M059J (cell line): ENCODE results near the gene CHST8. TPM values are rescaled to one million over a fixed set of nuclear protein-coding genes. Genes with fewer than 3 reads are reported as not detected.
"Not testable (repeated sequence)": the region's sequence is repeated elsewhere in the genome, so short reads cannot be mapped to it uniquely, and the experiment has no call there.

Experiments used
- DNase-seq: peaks from one replicate; pipeline ENCODE4 v3.0.0-alpha.2; 2012; ENCODE audit warnings: low read depth
- total RNA-seq: library from RNA; depleted of rRNA; stranded (reverse); fragments of >200 nt; shearing (Covaris generic); gene quantifications from 2 replicates; pipeline ENCODE4 v1.2.3, GENCODE V29; 2014

CHST8 gene
- total RNA-seq, 1 experiment from 2014 or later, result not detected

DNA sequence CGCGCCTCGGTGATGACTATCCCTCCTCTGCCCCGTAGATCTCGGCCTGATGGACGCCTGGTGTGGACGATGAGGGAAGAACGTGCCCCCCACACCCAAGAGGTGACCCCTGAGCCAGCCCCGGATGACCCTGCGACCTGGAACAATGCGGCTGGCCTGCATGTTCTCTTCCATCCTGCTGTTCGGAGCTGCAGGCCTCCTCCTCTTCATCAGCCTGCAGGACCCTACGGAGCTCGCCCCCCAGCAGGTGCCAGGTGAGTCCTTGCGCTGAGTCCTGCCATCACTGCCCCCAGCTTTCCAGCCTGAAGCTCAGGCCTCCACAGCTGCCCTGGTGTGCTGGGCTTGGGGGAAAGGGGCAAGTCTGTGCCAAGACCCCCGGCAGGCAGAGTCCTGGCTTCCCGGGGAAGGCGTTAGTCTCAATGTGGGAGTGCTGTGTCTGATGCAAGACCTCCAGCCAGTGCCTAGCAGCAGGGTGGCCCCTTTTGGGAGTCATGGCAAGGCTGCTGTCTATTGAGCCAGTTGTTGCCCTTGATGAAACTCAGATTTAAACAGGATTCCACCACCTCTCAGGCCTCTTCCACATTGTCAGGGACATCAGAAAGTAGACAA lies 67.5 kb downstream of the CHST8 start:
- DNase-seq, result no peak

DNA sequence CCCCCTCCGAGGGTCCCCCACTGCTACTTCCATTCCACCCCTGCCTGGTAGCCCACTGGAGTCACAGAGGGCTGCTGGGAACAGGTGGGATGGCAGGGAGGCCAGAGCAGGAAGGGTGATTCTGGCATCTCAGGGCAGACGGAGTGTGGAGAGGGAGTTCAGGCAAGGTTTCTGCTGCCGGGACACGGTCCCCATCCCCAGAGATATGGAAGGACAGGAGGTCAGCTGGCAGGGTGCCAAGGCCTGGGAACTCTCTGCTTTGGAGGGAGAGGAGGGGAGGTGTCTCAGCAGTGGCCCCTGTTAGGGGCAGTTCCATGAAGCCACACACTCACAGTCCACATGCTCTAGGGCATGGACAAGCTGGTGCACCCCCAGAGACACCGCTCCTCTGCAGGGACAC lies 68.1 kb downstream of the CHST8 start:
- no peak for DNase-seq

DNA sequence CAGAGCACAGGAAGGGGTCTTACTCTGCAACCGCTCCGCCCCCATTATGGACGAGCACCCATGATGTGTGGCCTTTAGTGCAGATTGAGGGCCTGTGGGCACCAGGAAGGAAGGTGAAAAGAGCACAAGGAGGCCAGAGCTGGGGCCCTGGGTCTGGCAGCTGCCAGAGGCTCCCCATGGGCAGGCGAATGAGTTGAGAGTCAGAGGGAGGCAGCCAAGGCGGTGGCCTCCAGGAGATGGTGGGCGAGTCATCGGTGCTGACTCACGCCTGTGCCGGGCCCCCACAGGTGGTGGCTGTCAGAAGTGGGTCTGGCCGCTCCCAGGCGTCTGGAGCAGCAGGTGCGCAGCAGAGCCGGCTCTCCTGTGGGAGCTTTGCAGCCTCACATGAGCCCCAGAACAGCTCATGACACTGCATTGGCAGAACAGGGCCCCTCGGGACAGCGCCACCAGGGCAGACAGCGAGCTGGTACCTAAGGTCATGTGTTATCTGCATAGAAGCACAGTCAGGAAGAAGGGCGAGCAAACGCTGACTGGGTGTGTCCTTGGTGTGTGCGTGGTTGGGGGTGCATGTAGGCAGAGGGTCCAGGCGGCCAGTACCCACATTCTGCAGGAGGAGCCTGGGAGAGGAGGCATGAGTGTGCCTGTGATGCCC lies 68.8 kb downstream of the CHST8 start:
- DNase-seq, result no peak

DNA sequence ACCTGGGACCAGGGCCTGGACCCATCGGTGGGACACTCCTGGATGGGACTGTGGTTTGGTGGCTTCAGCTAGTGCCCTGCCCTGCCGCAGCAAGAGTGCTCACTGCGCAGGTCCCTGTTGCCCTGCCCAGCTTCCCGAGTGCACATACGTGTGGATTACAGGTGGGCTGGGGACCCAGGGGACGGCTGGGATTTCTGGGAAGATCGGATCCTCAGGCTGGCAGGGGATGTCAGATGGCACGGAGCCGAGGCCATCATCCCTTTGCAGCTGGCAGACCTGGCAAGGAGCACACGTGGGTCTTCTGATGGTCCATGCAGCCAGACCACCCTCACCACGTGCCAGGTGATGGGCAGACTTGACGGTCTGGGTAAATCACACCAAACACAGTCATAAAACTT lies 69.3 kb downstream of the CHST8 start:
- DNase-seq, result no peak

DNA sequence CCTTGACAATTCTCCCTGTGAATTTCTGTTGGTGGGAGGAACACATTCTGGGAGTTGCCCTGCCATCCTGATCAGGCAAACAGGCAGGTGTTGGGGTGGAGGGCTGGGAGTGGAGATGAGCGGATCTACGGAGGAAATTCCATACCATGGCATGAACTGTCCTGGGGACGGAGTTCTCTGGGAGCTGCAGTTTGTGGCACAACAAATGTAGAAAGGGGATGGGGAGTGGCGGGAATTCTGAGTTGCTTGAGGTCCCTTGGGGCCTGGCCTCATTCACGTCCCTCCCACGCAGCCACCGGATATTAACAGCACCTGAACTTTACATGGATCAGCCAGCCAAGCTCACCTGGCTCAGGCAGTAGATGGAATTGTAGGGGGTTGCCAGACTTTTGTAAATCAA lies 70.0 kb downstream of the CHST8 start:
- DNase-seq, result no peak

DNA sequence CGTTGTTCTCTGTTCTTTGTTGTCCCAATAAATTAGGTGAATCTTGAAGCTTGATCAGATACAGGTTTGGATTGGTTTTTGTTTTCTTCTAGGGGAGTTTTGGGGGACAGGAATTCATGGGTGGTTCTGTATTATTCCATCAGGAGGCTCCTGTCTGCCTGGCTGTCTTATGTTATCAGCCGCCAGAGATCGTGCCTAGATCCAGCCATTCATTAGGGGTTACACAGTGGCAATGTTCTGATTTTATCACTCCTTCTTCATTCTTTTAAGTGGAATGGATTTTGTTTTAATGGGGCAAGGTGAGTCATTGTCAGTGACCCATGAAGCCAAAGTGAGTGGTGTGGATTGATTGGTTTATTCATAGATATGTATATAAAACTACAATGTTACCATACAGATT lies 71.9 kb downstream of the CHST8 start:
- DNase-seq, result no peak

DNA sequence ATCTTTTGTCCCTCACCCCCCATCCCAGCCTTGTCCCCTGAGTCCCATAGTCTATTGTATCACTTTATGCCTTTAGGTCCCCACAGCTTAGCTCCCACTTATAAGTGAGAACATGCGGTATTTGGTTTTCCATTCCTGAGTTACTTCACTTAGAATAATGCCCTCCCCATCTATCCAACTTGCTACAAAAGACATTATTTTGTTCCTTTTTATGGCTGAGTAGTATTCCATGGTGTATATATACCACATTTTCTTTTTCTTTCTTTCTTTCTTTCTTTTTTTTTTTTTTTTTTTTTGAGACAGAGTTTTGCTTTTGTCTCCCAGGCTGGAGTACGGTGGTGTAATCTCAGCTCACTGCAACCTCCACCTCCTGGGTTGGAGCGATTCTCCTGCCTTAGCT lies 73.8 kb downstream of the CHST8 start:
- not testable (repeated sequence) for DNase-seq

DNA sequence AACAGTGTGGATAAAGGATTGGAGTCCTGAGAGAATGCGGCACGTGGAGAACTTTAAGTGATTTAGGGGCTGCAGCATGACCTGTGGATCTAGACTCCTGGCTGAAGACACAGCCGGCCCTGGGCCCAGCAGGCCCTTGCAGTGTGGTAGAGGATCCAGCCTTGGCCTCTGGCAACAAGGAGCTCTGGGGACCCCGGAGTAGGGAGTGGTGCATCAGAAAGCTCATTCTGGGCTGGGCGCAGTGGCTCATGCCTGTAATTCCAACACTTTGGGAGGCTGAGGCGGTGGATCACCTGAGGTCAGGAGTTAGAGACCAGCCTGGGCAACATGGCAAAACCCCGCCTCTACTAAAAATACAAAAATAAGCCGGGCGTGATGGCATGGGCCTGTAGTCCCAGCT lies 76.0 kb downstream of the CHST8 start:
- no peak for DNase-seq

DNA sequence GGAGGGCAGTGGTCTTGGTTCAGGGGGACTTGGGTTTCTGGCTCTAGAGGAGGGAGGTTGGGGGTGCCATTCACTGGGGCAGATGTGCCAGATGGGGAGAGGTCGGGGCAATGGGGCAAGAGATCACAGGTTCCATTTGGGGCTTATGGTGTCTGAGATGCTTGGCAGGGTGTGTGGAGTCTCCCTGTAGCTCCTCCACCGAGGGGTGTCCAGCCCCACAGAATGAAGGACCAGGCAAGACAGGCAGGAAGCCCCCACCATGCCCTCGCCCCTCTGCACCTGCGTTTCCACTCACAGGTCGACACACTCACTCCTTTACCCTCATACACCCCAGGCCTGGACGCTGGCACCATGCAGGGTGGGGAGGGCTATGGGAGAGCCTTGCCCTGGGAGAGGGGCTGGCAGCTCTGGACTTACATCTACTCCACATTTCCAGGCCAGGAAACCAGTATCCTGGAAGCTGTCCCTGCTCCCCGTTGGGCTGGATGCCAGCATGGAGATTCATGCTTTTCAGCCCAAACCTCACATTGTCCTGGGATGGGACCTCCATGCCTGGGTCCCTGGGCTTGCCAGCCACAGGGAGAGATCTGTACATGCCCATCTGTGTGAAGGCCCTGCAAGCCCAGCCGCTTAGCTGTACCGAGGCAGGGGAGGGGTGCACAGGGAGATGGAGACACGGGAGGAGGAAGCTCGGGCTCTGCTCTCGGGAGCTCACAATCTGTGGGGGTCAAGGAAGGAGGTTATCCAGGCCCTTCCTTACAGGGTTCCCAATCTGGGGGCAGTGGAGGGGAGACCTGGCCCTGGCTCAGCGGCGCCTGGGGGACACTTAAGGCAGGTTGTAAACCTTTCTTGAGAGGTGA lies 77.1 kb downstream of the CHST8 start:
- DNase-seq, result no peak

DNA sequence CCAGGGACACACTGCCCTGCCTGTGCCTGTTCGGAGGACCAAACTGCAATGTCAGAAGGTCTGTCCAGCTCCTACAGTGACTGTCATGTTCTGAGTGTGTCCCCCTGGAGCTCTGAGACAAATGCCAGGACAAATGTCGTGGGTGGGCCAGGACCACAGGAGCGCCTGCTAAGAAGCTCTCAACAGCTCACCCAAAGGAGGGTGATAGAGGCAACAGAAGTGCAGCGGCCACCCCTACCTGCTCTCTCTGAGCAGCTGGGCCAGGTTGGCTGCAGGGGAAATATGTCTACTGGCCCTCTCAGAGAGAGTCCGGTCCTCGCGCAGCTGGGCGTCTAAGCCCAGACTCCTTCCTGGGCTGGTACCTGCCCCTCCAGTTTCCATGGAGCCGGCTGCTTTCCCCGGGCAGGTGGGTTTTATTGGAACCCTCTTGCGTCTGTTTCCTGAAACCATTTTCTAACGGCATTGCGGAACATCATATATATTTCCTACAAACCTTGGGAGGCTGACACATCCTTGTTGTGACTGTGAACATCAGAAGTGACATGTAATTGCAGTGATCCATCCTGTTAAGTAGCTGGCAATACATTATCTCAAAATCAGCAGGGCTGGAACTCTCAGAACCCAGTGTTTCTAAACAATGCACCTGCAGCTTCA lies 78.1 kb downstream of the CHST8 start:
- no peak for DNase-seq

DNA sequence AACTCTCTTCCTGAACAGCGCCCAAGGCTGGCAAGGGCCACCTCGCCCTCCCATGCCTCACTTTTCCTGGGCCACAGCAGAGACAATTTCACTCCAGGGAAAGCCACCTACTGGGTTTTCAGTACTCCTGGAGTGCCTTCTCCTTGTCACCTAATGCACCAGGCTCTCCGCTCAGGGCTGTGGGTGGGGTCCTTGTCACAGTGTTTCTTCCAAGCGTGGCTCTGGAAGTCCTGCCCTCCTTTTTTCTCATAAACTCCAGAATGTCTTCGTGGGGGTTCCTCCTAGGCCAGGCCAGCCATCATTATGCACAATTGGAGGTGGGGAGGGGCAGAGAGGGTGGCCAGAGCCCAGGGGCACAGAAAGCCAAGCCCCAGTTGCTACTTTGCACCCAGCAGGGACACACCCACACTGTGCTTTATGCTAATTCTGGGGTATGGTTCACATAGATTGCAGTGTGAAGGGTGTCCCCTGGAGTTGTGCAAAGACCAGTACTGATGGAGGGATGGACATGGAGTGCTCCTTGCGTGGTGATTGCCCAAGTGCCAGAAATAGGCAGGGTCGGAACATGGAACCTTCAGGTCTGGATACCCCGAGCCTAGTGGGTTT lies 78.8 kb downstream of the CHST8 start:
- no peak for DNase-seq

DNA sequence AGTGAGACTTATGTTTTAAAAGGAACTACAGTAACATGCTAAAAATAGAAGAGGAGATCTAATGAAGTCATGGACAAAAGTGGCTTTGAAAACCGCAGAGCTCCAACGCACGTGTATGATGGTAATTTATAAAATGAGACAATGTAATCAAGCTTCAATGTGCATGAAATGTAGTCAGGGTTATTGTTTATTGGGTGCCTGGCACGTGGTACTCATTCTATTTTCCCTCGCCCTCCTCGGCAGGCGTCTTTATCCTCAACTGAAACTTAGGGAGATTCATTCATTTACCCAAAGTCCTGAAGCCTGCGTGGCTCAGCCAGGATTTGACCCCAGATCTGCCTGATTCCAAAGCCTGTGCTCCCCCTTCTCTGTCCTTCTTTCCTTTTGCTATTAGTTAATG lies 79.8 kb downstream of the CHST8 start:
- DNase-seq, result no peak

DNA sequence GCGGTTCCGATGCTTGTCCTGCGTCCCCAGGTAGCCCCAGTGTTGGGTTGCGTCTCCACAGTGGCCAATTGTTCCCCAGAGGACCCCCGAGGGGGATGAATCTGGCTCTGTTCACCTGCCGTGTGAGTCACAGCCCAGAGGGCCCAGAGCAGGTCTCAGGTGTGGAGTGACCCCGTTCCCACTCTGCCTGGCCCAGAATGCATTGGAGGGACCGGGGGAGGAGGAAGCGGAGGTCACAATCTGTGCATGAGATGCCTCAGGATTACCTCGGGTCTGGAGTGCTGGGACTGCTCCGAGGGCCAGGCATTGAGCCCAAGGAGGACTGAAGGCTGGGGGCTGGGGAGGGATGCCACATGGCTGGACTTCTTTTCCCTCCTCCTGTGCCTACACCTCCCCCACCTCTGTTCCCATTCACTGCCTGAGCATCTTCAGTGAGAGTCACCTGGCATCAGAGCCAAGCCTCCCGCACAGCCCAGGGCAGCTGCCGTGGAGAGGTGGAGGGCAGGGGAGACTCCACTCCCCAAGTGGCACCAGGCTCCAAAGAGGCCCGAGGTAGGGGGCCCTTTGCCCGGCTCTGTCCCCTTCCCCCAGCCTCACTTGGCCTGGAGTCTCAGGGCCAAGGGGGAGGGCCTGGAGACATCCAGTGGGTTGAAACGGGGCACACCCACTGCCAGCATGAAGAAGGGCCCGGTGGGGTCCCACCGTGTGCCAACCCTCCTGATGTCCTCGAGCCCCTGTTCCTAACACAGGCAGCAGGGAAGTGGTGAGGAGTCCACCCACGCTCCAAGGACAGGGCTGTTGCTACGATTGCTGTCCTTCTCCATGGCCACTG lies 81.1 kb downstream of the CHST8 start:
- DNase-seq, result no peak

DNA sequence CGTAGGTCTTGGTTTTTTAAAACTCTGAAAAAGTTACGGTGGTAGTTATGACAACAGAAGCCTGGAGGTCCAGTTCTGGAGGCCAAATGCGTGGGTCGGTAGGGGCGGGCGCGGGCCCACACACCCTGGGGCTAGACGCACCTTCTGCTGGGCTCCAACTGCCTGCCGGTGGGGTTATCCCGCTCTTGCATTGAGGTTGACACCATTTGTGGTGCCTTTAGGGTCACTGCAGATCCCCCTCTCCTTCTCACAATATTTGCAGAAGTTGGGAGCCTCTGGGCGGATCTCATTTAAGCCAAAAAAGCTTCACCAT lies 81.6 kb downstream of the CHST8 start:
- DNase-seq, result no peak

DNA sequence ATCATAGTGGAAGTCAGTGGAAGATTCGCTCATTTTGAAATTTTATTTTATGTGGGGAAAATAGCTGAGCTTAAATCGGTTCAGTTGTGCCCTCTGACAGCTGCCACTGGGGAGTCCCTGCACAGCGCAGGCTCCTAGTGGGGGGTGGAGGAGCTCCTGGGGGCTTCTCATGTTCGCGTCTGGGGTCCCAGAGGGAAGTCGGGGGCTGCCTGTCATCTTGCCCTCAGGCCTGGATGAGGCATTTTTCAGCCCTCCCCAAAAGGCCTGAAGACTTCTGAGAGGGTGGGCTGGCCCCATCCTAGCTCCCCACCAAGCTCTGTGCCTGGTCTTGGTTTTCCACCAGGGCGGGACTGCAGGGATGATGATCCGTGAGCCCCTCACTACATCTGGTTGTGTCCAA lies 82.1 kb downstream of the CHST8 start:
- DNase-seq, result no peak

DNA sequence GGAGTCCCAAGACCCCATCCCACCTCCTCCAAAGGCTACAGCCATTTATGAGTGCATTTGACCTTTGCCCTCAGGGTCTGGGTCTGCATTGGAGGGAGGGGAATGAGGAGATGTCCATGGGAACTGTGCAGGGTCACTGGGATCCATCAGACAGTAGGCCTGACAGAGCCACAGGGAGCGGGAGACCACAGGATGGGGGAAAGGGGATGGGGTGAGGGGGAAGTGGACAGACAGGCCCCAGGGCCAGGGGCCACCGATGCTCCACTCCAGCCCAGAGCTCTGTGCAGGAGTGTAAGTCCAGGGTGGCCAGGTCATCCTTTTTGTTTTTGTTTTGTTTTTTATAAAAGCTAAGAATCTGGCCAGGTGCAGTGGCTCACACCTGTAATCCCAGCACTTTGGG lies 82.5 kb downstream of the CHST8 start:
- no peak for DNase-seq

DNA sequence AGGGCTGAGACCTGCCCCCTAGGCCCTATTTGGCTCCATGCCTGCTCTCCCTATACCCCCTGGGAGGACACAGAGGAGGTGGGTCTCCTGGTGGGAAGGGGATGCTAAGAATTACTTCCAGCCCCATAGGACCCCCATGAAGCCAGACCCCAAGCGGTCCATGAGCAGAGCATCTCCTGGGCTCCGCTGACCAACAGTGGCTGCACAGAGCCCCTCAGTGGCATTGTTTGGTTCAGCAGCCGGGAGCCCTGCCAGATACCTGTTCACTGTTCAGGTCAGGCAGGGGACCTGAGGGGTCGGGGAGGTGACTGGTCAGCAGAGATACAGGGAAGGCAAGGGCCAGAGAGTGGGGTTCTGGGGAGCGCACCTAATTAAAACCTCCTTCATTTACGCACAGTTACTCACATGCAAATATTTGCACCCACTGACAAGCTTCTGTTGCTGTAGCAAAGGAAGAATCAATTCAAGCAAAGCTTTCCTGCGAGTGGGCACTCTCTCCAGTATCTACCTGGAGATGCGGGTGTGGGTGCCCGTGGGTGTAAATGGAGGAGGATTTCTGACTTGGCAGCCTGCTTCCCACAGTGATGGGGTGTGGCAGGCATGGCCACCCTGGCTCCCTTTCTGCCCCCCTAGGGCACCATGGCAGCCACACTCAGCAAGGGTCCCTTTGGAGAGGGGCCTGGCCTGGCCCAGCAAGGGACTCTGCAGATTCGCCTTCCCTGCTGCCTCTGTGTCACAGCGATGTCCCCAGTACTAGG lies 83.5 kb downstream of the CHST8 start:
- DNase-seq, result no peak

DNA sequence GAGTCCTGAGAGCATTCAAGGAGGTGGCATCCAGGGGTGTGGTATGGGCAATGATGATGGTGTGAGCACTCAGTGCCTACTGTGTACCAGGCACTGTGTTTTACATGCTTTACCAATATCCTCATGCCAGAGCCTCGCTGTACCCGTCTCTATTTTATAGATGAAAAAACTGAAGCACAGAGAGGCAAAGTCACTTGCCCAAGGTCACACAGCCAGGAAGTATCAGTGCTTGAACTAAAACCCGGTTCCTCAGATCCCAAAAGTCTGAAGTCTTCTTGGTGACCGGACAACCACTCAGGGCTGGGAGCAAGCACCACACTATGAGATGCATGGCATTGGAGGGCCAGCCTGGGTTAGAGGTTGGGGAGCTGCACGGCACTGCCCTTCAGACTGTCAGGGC lies 84.1 kb downstream of the CHST8 start:
- DNase-seq, result no peak

DNA sequence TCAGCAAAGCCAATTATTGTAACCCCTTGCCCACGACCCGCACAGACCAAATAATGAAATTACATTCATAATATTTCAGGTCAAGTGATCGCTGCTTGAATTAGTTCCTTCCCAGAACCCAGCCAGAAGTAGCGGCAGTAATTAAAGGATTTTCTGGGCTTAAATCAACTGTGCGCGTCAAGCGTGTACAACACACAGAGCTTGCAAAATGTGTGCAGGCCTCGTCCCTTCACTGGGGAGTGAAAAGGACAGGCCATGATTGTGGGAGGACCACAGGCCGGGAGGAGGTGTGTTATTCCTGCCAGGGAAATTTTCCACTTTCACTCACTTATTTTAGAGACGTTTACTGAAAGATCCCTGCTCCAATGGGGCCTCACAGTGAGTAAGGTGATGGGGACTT lies 84.9 kb downstream of the CHST8 start:
- DNase-seq, result no peak

DNA sequence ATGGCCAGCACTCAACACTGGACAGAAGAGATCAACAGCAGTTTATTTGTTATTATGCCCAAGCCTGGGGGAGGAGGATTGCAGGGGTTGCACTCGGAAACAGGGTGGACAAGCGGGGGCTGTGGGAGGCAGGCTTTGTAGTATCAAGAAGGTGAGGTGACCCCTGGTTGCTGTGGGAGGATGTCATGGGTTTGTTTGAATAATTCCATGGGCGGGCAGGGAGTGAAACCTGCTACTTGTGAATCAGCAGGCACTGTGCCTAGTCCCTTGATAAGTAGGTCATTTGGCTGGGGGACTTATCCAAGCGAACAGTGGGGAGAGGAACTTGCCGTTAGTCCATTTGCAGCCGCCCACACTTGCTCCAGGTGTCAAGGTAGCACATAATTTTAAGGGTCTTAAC lies 90.5 kb downstream of the CHST8 start:
- DNase-seq, result no peak

DNA sequence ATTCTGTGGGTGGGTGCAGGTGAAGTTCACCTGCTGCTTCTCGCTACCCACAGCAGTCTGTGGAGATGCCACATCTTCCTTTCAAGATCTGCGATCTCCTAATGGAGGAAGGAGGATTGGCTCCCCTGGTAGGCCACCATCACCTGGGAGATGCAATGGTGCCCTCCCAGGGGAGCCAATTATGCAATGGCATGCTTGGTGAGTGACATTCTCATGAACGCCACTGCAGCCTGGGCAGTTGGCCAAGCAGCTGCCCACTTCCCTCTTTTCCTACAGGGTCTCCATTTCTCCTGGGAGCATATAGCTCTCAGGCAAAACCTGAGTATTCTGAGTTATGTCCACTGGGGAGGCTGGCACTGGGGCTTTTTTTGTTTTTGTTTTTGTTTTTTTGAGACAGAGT lies 91.4 kb downstream of the CHST8 start:
- DNase-seq, result no peak
